ENCODE results near the gene CNNM4.

The CNNM4 gene

GRCh38 chr2:96747061-96747617, 13.6 kb upstream of the CNNM4 start:
- no peaks in the 10 kb centered on the region for H3K36me3 Mint-ChIP-seq
- H3K4me1 Mint-ChIP-seq (ENCODE audit: low read depth): no peaks in the 10 kb centered on the region
- no peak overlapping the region for H3K27ac Mint-ChIP-seq
- H3K27me3 Mint-ChIP-seq: peaks cover 1% of the 10 kb centered on the region
- no peak overlapping the region for H3K4me3 Mint-ChIP-seq
- no peaks in the 10 kb centered on the region for H3K9me3 Mint-ChIP-seq (ENCODE audit: low read depth)

DNA sequence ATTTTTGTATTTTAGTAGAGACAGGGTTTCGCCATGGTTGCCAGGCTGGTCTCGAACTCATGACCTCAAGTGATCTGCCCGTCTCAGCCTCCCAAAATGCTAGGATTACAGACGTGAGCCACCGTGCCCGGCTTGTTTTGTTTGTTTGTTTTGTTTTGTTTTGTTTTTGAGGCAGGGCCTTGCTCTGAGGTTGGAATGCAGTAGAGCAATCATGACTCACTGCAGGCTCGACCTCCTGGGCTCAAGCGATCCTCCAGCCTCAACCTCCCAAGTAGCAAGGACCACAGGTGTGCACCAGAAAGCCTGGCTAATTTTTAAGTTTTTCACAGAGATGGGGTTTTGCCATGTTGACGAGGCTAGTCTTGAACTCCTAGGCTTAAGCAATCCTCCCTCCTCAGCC, 8.9 kb upstream of the CNNM4 start:
- no peaks in the 10 kb centered on the region for H3K9me3 Mint-ChIP-seq (ENCODE audit: low read depth)
- H3K27me3 Mint-ChIP-seq: peaks cover 1% of the 10 kb centered on the region
- H3K36me3 Mint-ChIP-seq: no peaks in the 10 kb centered on the region
- H3K4me3 Mint-ChIP-seq: no peak overlapping the region
- H3K27ac Mint-ChIP-seq: no peak overlapping the region
- H3K4me1 Mint-ChIP-seq (ENCODE audit: low read depth): no peaks in the 10 kb centered on the region

DNA sequence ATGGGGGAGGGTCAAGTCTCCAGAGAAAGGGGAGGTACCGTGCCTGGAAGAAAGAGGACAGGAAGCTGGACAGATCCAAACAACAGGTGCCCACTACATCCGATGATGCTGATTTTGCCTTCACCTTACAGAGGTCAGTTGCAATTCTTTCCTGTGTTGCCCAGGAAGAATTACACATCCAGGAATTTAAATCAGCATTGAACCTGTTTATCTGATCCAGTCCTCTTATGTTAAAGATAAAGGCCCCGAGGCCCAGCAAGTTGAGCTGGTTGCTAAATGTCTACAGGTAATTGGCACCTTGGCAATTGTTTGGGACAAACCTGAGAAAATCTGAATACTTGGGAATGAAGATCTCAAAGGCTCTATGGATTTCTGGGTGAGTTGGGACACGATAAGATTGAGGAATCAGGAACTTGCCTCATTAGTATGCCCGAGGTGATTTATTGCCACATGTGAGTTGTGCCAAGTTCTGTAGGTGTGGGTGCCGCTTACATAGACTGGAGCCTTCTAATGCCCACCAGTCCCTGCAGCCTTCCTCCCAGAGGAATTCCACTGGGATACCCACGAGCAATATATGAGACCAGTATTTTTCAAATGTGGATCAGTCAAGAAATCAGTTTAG, 6.9 kb upstream of the CNNM4 start:
- Mint-ChIP-seq H3K4me1 (ENCODE audit: low read depth) (no peaks in the 10 kb centered on the region), H3K27ac (no peak overlapping the region), H3K36me3 (no peaks in the 10 kb centered on the region), H3K9me3 (ENCODE audit: low read depth) (no peaks in the 10 kb centered on the region), H3K4me3 (no peak overlapping the region), H3K27me3 (peaks cover 1% of the 10 kb centered on the region)

- H3K27ac Mint-ChIP-seq: no peak overlapping the region
- no peak overlapping the region for H3K4me3 Mint-ChIP-seq
- H3K4me1 Mint-ChIP-seq (ENCODE audit: low read depth): peaks cover under 1% of the 10 kb centered on the region
- peaks cover 1% of the 10 kb centered on the region for H3K27me3 Mint-ChIP-seq
- no peaks in the 10 kb centered on the region for H3K9me3 Mint-ChIP-seq (ENCODE audit: low read depth)
- no peaks in the 10 kb centered on the region for H3K36me3 Mint-ChIP-seq
Measured at GRCh38 chr2:96754317-96754716, 6.4 kb upstream of the CNNM4 start.

DNA sequence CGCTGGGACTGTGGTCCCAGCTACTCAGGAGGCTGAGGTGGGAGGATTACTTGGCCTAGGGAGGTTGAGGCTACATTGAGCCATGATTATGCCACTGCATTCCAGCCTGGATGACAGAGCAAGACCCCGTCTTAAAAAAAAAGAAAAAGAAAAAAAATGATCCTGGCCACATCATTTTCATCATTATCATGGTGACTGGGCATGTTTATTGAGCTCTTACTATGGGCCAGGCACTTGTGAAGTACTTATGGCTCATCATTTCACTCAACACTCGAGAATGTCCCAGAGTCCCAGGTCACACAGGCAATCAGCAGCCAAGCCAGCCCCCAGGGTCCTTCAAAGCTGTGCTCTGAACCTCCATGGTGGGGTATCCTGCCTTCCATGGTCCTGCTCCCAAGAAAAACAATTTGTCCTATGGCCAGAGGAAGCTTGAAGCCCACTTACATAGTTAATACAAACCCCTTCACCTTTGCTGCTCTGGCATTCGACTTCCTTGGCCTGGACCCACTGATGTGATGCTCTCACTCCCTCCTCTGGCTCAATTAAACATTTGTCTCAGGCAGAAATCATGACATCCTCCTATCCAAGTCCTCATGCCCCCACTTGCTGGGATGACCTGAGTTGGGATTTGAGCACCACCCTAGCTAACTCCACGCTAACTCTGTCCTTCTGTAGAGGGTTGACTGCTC, 3.8 kb upstream of the CNNM4 start:
- H3K4me3 Mint-ChIP-seq: no peak overlapping the region
- H3K4me1 Mint-ChIP-seq (ENCODE audit: low read depth): peaks cover 21% of the 10 kb centered on the region
- no peak overlapping the region for H3K27ac Mint-ChIP-seq
- no peaks in the 10 kb centered on the region for H3K27me3 Mint-ChIP-seq
- H3K9me3 Mint-ChIP-seq (ENCODE audit: low read depth): no peaks in the 10 kb centered on the region
- H3K36me3 Mint-ChIP-seq: no peaks in the 10 kb centered on the region

GRCh38 chr2:96757477-96757860, 3.2 kb upstream of the CNNM4 start:
- H3K4me3 Mint-ChIP-seq: no peak overlapping the region
- peaks cover 26% of the 10 kb centered on the region for H3K4me1 Mint-ChIP-seq (ENCODE audit: low read depth)
- H3K27me3 Mint-ChIP-seq: no peaks in the 10 kb centered on the region
- no peaks in the 10 kb centered on the region for H3K9me3 Mint-ChIP-seq (ENCODE audit: low read depth)
- no peaks in the 10 kb centered on the region for H3K36me3 Mint-ChIP-seq
- no peak overlapping the region for H3K27ac Mint-ChIP-seq

DNA sequence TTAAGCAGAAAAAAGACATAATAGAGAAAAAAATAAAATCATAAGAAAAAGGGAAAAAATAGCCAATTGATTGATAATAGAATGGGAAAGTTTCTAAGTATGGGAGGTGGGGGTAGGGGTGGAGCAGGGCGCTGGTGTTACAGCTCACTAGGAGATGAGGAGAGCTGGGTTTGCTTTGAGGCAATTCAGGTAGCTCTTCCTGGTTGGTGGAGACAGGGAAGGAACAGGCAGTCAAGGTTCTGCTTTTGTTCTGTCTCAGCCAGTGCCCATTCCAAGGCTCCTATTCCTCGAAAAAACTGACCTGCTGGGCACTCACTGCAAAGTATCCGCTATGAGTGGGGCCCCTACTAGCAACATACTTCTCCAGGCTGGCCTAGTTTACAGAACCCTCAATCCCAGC, 1.7 kb upstream of the CNNM4 start:
- Mint-ChIP-seq H3K4me1 (ENCODE audit: low read depth) (peaks cover 39% of the 10 kb centered on the region), H3K9me3 (ENCODE audit: low read depth) (no peaks in the 10 kb centered on the region), H3K27ac (no peak overlapping the region), H3K4me3 (no peak overlapping the region), H3K36me3 (no peaks in the 10 kb centered on the region), H3K27me3 (no peaks in the 10 kb centered on the region)

- no peaks in the 10 kb centered on the region for H3K9me3 Mint-ChIP-seq (ENCODE audit: low read depth)
- no peaks in the 10 kb centered on the region for H3K36me3 Mint-ChIP-seq
- H3K27me3 Mint-ChIP-seq: no peaks in the 10 kb centered on the region
- H3K4me3 Mint-ChIP-seq: peak overlapping the region; percentile 85
- peaks cover 45% of the 10 kb centered on the region for H3K4me1 Mint-ChIP-seq (ENCODE audit: low read depth)
- H3K27ac Mint-ChIP-seq: peak overlapping the region; percentile 86
Measured at GRCh38 chr2:96759548-96759947, 1.2 kb upstream of the CNNM4 start.

DNA sequence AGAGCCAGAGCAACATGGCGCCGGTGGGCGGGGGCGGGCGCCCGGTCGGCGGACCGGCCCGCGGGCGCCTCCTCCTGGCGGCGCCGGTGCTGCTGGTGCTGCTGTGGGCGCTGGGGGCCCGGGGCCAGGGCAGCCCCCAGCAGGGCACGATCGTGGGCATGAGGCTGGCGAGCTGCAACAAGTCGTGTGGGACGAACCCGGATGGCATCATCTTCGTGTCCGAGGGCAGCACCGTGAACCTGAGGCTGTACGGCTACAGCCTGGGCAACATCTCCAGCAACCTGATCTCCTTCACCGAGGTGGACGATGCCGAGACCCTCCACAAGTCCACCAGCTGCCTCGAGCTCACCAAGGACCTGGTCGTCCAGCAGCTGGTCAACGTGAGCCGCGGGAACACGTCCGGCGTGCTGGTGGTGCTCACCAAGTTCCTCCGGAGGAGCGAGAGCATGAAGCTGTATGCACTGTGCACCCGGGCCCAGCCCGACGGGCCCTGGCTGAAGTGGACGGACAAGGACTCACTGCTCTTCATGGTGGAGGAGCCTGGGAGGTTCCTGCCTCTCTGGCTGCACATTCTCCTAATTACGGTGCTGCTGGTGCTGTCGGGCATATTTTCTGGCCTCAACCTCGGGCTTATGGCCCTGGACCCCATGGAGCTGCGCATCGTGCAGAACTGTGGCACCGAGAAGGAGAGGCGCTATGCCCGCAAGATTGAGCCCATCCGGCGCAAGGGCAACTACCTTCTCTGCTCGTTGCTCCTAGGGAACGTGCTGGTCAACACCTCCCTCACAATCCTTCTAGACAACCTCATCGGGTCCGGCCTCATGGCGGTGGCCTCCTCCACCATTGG, 507 bp downstream of the CNNM4 start:
- no peaks in the 10 kb centered on the region for H3K27me3 Mint-ChIP-seq

GRCh38 chr2:96762529-96763311, 2.0 kb downstream of the CNNM4 start:
- Mint-ChIP-seq H3K4me1 (ENCODE audit: low read depth) (peaks cover 58% of the 10 kb centered on the region), H3K27ac (peak overlapping the region; percentile 71), H3K9me3 (ENCODE audit: low read depth) (no peaks in the 10 kb centered on the region), H3K27me3 (no peaks in the 10 kb centered on the region), H3K4me3 (peak overlapping the region; percentile 84), H3K36me3 (no peaks in the 10 kb centered on the region)

More for the DNA sequence above, 507 bp downstream of the CNNM4 start:
- Mint-ChIP-seq H3K4me1 (ENCODE audit: low read depth) (peaks cover 50% of the 10 kb centered on the region), H3K27ac (peak overlapping the region; percentile 86), H3K4me3 (peak overlapping the region; percentile 84), H3K36me3 (no peaks in the 10 kb centered on the region), H3K9me3 (ENCODE audit: low read depth) (no peaks in the 10 kb centered on the region)

DNA sequence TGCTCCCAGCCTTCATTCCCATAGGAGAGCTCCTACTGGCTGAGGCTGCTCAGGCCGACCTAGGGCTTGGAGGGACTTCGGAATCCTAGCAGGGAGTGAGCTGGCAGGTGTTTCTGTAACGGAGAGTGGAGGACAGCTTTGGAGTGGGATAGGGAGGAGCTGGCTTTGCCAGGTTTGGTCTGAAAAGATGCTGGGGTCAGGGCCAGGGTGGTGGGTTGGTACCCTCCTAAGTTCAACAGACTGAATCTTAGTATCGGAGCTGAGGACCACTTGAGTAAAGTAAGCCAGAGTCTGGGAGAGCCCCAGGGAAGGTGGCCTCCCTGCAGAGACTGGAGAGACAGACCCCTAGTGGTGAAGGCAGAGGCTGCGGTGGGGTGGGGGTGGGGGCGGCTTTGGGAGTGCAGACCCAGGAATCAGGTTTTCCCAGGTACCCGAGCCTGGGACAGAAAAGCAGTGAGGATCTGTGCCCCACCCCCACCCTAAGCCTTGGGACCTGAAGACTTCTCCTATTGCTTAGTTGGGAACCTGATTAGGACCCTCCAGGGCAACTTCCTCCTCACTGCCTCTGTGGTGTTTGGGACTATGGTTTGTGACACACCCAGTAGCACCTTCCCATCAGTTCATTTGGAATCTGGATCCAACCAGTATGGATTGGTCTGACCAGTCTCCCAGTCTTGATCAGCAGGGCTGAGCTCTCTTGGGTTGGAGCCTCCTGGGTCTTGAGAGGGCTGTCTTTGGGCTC, 3.0 kb downstream of the CNNM4 start:
- Mint-ChIP-seq H3K9me3 (ENCODE audit: low read depth) (no peaks in the 10 kb centered on the region), H3K27me3 (no peaks in the 10 kb centered on the region), H3K4me1 (ENCODE audit: low read depth) (peaks cover 61% of the 10 kb centered on the region), H3K27ac (no peak overlapping the region), H3K36me3 (no peaks in the 10 kb centered on the region), H3K4me3 (peak overlapping the region; percentile 84)

- peaks cover 61% of the 10 kb centered on the region for H3K4me1 Mint-ChIP-seq (ENCODE audit: low read depth)
- H3K27me3 Mint-ChIP-seq: no peaks in the 10 kb centered on the region
- no peak overlapping the region for H3K27ac Mint-ChIP-seq
- H3K9me3 Mint-ChIP-seq (ENCODE audit: low read depth): no peaks in the 10 kb centered on the region
- no peaks in the 10 kb centered on the region for H3K36me3 Mint-ChIP-seq
- H3K4me3 Mint-ChIP-seq: peak overlapping the region; percentile 84
Measured at GRCh38 chr2:96764253-96764637, 3.5 kb downstream of the CNNM4 start.

- Mint-ChIP-seq H3K27ac (no peak overlapping the region), H3K9me3 (ENCODE audit: low read depth) (no peaks in the 10 kb centered on the region), H3K4me1 (ENCODE audit: low read depth) (peaks cover 40% of the 10 kb centered on the region), H3K4me3 (no peak overlapping the region), H3K36me3 (no peaks in the 10 kb centered on the region), H3K27me3 (no peaks in the 10 kb centered on the region)
Measured at GRCh38 chr2:96767135-96767871, 6.6 kb downstream of the CNNM4 start.
